ENCODE measurements around the gene LCAT. TPM values are rescaled to one million over a fixed set of nuclear protein-coding genes. Genes with fewer than 3 reads are reported as not detected.
A peak's percentile ranks its signal among the peaks of the same experiment; 100 is the strongest.
"Not testable (repeated sequence)": the region's sequence is repeated elsewhere in the genome, so short reads cannot be mapped to it uniquely, and the experiment has no call there.

LCAT gene
- total RNA-seq, 4 donors from 2014 or later = 17.9 to 43.9 (median 26.8) TPM

DNA sequence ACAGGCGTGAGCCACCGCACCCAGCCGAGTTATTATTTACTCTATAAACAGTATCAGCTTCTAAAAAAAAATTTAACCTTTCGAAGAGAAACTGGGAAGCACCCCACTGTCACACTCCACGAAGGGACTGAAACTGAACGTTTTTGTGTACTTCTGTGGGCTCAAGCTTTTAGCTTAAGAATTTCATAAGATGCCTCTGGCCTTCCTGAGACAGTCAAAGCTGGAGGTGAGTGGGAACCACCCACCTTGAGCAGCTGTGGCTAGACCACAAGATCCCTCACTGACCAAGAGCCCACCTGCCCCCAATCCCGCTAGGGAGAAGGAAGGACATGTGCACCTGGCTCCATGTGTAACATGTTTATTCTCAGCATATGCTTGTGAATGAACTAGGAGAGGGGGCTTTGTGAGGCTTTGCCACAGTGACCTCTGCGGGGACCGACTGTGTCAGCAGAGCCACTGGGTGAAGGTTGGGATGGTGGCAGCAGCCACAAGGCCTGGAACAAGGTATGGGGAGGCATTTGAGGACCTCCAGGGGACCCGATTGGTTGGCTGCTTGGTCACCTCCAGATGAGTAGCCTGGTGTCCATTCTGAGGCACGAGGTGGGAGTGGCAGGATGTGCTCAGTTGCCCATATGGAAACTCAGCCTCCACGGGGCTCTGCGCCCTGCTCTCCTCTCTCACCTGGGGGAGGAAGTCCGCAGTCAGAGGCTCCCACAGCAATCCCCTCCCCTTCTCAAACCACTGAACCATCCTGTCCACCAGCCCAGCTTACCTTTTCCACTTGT, 31.6 kb upstream of the LCAT start:
- Histone ChIP-seq H3K9me3 (no peaks in the 10 kb centered on the region), H3K36me3 (no peaks in the 10 kb centered on the region), H3K4me1 (no peaks in the 10 kb centered on the region)

GRCh38 chr16:67972285-67972684, 28.4 kb upstream of the LCAT start:
- not testable (repeated sequence) for H3K4me1 ChIP-seq; H3K36me3 ChIP-seq; H3K4me3 ChIP-seq; H3K9me3 ChIP-seq; DNase-seq (ENCODE audit: low spot score in 2 of 2); H3K27me3 ChIP-seq; H3K27ac ChIP-seq
- WGBS, 2 donors = 91 to 92% methylated on average over 7 of the region's 7 CpGs

More for the DNA sequence above, 31.6 kb upstream of the LCAT start:
- Histone ChIP-seq H3K4me3 (no peak overlapping the region), H3K27me3 (peaks cover 0 to 7% of the 10 kb centered on the region in 2 donors), H3K27ac (no peak overlapping the region)
- TF ChIP-seq POLR2A (IDR thresholded peaks at IDR 0.05) = no peak
- TF ChIP-seq, protein P1, sequence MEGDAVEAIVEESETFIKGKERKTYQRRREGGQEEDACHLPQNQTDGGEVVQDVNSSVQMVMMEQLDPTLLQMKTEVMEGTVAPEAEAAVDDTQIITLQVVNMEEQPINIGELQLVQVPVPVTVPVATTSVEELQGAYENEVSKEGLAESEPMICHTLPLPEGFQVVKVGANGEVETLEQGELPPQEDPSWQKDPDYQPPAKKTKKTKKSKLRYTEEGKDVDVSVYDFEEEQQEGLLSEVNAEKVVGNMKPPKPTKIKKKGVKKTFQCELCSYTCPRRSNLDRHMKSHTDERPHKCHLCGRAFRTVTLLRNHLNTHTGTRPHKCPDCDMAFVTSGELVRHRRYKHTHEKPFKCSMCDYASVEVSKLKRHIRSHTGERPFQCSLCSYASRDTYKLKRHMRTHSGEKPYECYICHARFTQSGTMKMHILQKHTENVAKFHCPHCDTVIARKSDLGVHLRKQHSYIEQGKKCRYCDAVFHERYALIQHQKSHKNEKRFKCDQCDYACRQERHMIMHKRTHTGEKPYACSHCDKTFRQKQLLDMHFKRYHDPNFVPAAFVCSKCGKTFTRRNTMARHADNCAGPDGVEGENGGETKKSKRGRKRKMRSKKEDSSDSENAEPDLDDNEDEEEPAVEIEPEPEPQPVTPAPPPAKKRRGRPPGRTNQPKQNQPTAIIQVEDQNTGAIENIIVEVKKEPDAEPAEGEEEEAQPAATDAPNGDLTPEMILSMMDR (IDR thresholded peaks at IDR 0.05) = no peak
- no peak for TF ChIP-seq EP300 (IDR thresholded peaks at IDR 0.05)
- WGBS, 2 donors = 71 to 73% methylated on average over 11 to 12 of the region's 14 CpGs
- DNase-seq (ENCODE audit: low spot score in 2 of 2) = no peak

DNA sequence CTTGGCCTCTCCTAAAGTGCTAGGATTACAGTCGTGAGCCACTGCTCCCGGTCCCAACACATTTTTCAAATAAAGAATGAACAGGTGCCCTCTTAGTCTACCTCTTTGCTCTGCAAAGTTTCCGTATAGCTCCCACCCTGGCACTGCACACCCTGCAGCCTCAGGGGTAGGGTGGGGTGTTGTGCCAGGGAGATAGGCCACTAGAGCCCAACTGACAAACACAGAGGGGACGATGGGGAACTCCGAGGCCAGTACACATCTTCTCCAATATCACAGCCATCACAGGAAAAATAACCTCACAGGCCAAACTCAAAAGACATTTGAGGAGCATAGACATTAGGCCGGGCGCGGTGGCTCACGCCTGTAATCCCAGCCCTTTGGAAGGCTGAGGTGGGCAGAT, 27.2 kb upstream of the LCAT start:
- TF ChIP-seq EP300 (IDR thresholded peaks at IDR 0.05) (no peak), POLR2A (IDR thresholded peaks at IDR 0.05) (no peak)
- TF ChIP-seq, protein P1 (IDR thresholded peaks at IDR 0.05) = no peak
- 90 to 91% methylated on average over 9 of the region's 9 CpGs for WGBS, 2 donors

GRCh38 chr16:67969254-67970039, 25.5 kb upstream of the LCAT start:
- TF ChIP-seq EP300 (IDR thresholded peaks at IDR 0.05) (no peak), POLR2A (IDR thresholded peaks at IDR 0.05) (no peak)
- TF ChIP-seq, protein P1 (IDR thresholded peaks at IDR 0.05) = no peak
- no peak for DNase-seq (ENCODE audit: low spot score in 2 of 2)
- no peaks in the 10 kb centered on the region for H3K36me3 ChIP-seq
- WGBS, 2 donors = 37 to 38% methylated on average over 38 to 40 of the region's 40 CpGs
- H3K9me3 ChIP-seq = no peaks in the 10 kb centered on the region
- no peaks in the 10 kb centered on the region for H3K27me3 ChIP-seq
- peak overlapping the region; percentile 80 to 100 (median 92) for H3K4me3 ChIP-seq
- peaks cover 0 to 36% (median 27%) of the 10 kb centered on the region in 4 donors for H3K4me1 ChIP-seq
- H3K27ac ChIP-seq = peak overlapping the region; percentile 89 to 99 (median 96)

More for the DNA sequence above, 27.2 kb upstream of the LCAT start:
- H3K36me3 ChIP-seq = no peaks in the 10 kb centered on the region
- no peak overlapping the region for H3K4me3 ChIP-seq
- no peak overlapping the region for H3K27ac ChIP-seq
- H3K27me3 ChIP-seq = no peaks in the 10 kb centered on the region
- no peak for DNase-seq (ENCODE audit: low spot score in 2 of 2)
- no peaks in the 10 kb centered on the region for H3K9me3 ChIP-seq
- peaks cover 0 to 19% (median 14%) of the 10 kb centered on the region in 4 donors for H3K4me1 ChIP-seq

GRCh38 chr16:67968400-67969253, 24.7 kb upstream of the LCAT start, which contains the start of gene SLC12A4:
Gene SLC12A4, minus strand, starts transcription at chr16:67968637. Its CDS starts 84 bp downstream, at chr16:67968553.
- Histone ChIP-seq H3K9me3 (no peaks in the 10 kb centered on the region), H3K4me3 (peak within 1 kb of the TSS; percentile 80 to 100 (median 92)), H3K27me3 (no peaks in the 10 kb centered on the region), H3K27ac (peak within 1 kb of the TSS; percentile 89 to 99 (median 96)), H3K4me1 (peaks cover 0 to 44% (median 35%) of the 10 kb centered on the region in 4 donors), H3K36me3 (no peaks in the 10 kb centered on the region)
- TF ChIP-seq EP300 (IDR thresholded peaks at IDR 0.05) = peak in 1 of 2 donors; percentile 85
- TF ChIP-seq, protein P1 (IDR thresholded peaks at IDR 0.05) = peak in 2 of 5 experiments; percentile 28 to 39
- TF ChIP-seq POLR2A (IDR thresholded peaks at IDR 0.05) = peak; percentile 79 to 96
- peak; percentile 65 to 75 for DNase-seq (ENCODE audit: low spot score in 2 of 2)
- 1 to 4% methylated on average over 33 to 44 of the region's 78 CpGs for WGBS, 2 donors

Data from tibial nerve (tissue), 4 donors.